ENCODE results near the gene LSM7.

Gene LSM7

GRCh38 chr19:2360833-2361232 is 32.4 kb upstream of the LSM7 start:
- H3K79me1 ChIP-seq (ENCODE audit: low read depth, low read length), result no peaks in the 10 kb centered on the region
- H2BK15ac ChIP-seq (ENCODE audit: low read length), result peak overlapping the region; percentile 65
- H2BK12ac ChIP-seq (ENCODE audit: low read length), result no peak overlapping the region
- no peak overlapping the region for H3K14ac ChIP-seq (ENCODE audit: low read length)
- no peak overlapping the region for H4K91ac ChIP-seq (ENCODE audit: low read depth, low read length, poor library complexity)
- H3K4me2 ChIP-seq (ENCODE audit: insufficient read depth, low read length, poor library complexity, severe bottlenecking), result no peak overlapping the region
- peak overlapping the region; percentile 44 for H3K18ac ChIP-seq (ENCODE audit: low read length)
- H3K27me3 ChIP-seq (ENCODE audit: control insufficient read depth in 3 of 3, insufficient read depth in 3 of 3, low read depth in 1 of 3, low read length in 3 of 3), result peaks cover 0 to 16% (median 3%) of the 10 kb centered on the region in 3 experiments
- peak overlapping the region; percentile 19 for H2BK5ac ChIP-seq (ENCODE audit: low read length)
- no peaks in the 10 kb centered on the region for H3K36me3 ChIP-seq (replicated peaks in 1 of 2; ENCODE audit: control insufficient read depth in 2 of 2, insufficient read depth in 2 of 2, low read length in 2 of 2)
- H3K4me3 ChIP-seq (ENCODE audit: low read length in 2 of 2), result no peak overlapping the region
- H4K8ac ChIP-seq (ENCODE audit: low read depth, low read length), result peak overlapping the region; percentile 94
- no peak overlapping the region for H3K27ac ChIP-seq (replicated peaks; ENCODE audit: low read length)
- no peak overlapping the region for H2BK120ac ChIP-seq (ENCODE audit: low read depth, low read length)
- H3K23ac ChIP-seq (ENCODE audit: low read depth, low read length, poor library complexity), result peak overlapping the region; percentile 83
- no peaks in the 10 kb centered on the region for H3K9me3 ChIP-seq (replicated peaks in 1 of 2; ENCODE audit: control insufficient read depth in 2 of 2, insufficient read depth in 1 of 2, low read depth in 1 of 2, low read length in 2 of 2)
- H3K4ac ChIP-seq (ENCODE audit: low read length), result no peak overlapping the region
- DNase-seq (ENCODE audit: low spot score), result no peak
- H2AK5ac ChIP-seq (ENCODE audit: low read depth, low read length), result peak overlapping the region; percentile 59
- H3K4me1 ChIP-seq (ENCODE audit: control insufficient read depth in 2 of 2, insufficient read depth in 1 of 2, low read depth in 1 of 2, low read length in 2 of 2), result peaks cover 0 to 2% of the 10 kb centered on the region in 2 donors
- H2AFZ ChIP-seq (ENCODE audit: low read length), result no peak overlapping the region
- no CpG with 5 or more reads among the region's 11 CpGs for WGBS, 2 donors (ENCODE audit: extremely low coverage in 2 of 2, insufficient read length in 2 of 2, insufficient replicate concordance in 1 of 2)
- H3K9ac ChIP-seq (ENCODE audit: low read depth, low read length, poor library complexity), result no peak overlapping the region

GRCh38 chr19:2359992-2360685 is 31.8 kb upstream of the LSM7 start, which contains the start of gene TMPRSS9:
TSS of gene TMPRSS9 (plus strand) at chr19:2360265. CDS start at chr19:2389786, 29,521 bp downstream.
- Histone ChIP-seq H2BK120ac (ENCODE audit: low read depth, low read length) (no peak within 1 kb of the TSS), H2BK5ac (ENCODE audit: low read length) (peak within 1 kb of the TSS; percentile 19), H3K4ac (ENCODE audit: low read length) (no peak within 1 kb of the TSS), H2BK15ac (ENCODE audit: low read length) (peak within 1 kb of the TSS; percentile 65), H3K36me3 (replicated peaks in 1 of 2; ENCODE audit: control insufficient read depth in 2 of 2, insufficient read depth in 2 of 2, low read length in 2 of 2) (no peaks in the 10 kb centered on the region), H3K4me2 (ENCODE audit: insufficient read depth, low read length, poor library complexity, severe bottlenecking) (peak within 1 kb of the TSS; percentile 14), H3K18ac (ENCODE audit: low read length) (peak within 1 kb of the TSS; percentile 86), H3K23ac (ENCODE audit: low read depth, low read length, poor library complexity) (peak within 1 kb of the TSS; percentile 83), H4K91ac (ENCODE audit: low read depth, low read length, poor library complexity) (no peak within 1 kb of the TSS), H2AFZ (ENCODE audit: low read length) (peak within 1 kb of the TSS; percentile 68), H3K27ac (replicated peaks; ENCODE audit: low read length) (no peak within 1 kb of the TSS), H3K27me3 (ENCODE audit: control insufficient read depth in 3 of 3, insufficient read depth in 3 of 3, low read depth in 1 of 3, low read length in 3 of 3) (peaks cover 0 to 16% (median 3%) of the 10 kb centered on the region in 3 experiments), H3K4me3 (ENCODE audit: low read length in 2 of 2) (peak within 1 kb of the TSS in 1 of 2 donors; percentile 49), H2BK12ac (ENCODE audit: low read length) (peak within 1 kb of the TSS; percentile 24), H3K14ac (ENCODE audit: low read length) (peak within 1 kb of the TSS; percentile 82), H3K9me3 (replicated peaks in 1 of 2; ENCODE audit: control insufficient read depth in 2 of 2, insufficient read depth in 1 of 2, low read depth in 1 of 2, low read length in 2 of 2) (no peaks in the 10 kb centered on the region), H3K9ac (ENCODE audit: low read depth, low read length, poor library complexity) (peak within 1 kb of the TSS; percentile 40), H3K79me1 (ENCODE audit: low read depth, low read length) (no peaks in the 10 kb centered on the region), H2AK5ac (ENCODE audit: low read depth, low read length) (peak within 1 kb of the TSS; percentile 59), H3K4me1 (ENCODE audit: control insufficient read depth in 2 of 2, insufficient read depth in 1 of 2, low read depth in 1 of 2, low read length in 2 of 2) (peaks cover 0 to 2% of the 10 kb centered on the region in 2 donors), H4K8ac (ENCODE audit: low read depth, low read length) (peak within 1 kb of the TSS; percentile 94)
- no peak for DNase-seq (ENCODE audit: low spot score)
- no CpG with 5 or more reads among the region's 44 CpGs for WGBS, 2 donors (ENCODE audit: extremely low coverage in 2 of 2, insufficient read length in 2 of 2, insufficient replicate concordance in 1 of 2)

DNA sequence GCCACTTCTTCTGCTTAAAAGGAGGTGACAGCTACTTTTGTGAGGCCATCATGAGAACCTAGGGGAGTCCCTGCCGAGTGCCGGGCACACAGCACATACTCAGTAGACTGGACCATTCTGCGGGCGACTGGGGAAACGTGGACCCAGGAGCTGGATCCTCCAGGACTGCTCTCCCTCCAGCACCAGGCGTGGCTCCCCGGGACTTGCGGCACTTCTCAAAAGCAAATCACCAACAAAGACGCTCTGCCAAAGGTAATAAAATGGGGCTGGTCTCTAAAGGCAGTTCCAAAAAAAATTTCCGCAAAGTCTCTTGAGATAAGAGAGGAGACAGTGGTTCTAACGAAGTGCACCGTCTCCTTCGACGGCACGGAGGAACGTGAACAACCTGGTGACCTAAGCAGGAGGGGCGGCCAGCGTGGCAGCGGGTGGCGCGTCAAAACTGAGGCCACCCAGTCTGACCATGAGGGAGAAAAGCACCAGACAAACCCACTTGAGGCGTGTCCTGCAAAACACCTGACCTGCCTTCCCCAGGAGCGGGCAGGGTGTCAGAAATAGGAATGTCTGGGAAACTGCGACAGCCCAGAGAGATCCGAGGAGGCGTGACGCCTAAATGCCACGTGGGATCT is 30.3 kb upstream of the LSM7 start:
- peaks cover 0 to 5% of the 10 kb centered on the region in 2 donors for H3K36me3 ChIP-seq (replicated peaks in 1 of 2; ENCODE audit: control insufficient read depth in 2 of 2, insufficient read depth in 2 of 2, low read length in 2 of 2)
- H3K79me1 ChIP-seq (ENCODE audit: low read depth, low read length), result no peaks in the 10 kb centered on the region
- H4K8ac ChIP-seq (ENCODE audit: low read depth, low read length), result no peak overlapping the region
- H2BK15ac ChIP-seq (ENCODE audit: low read length), result no peak overlapping the region
- peak overlapping the region; percentile 54 for H2AK5ac ChIP-seq (ENCODE audit: low read depth, low read length)
- no peak overlapping the region for H3K4me2 ChIP-seq (ENCODE audit: insufficient read depth, low read length, poor library complexity, severe bottlenecking)
- no peak overlapping the region for H3K4me3 ChIP-seq (ENCODE audit: low read length in 2 of 2)
- DNase-seq (ENCODE audit: low spot score), result no peak
- no peak overlapping the region for H2AFZ ChIP-seq (ENCODE audit: low read length)
- H3K18ac ChIP-seq (ENCODE audit: low read length), result peak overlapping the region; percentile 44
- no peak overlapping the region for H3K4ac ChIP-seq (ENCODE audit: low read length)
- H3K9ac ChIP-seq (ENCODE audit: low read depth, low read length, poor library complexity), result no peak overlapping the region
- H3K4me1 ChIP-seq (ENCODE audit: control insufficient read depth in 2 of 2, insufficient read depth in 1 of 2, low read depth in 1 of 2, low read length in 2 of 2), result peaks cover 0 to 2% of the 10 kb centered on the region in 2 donors
- no peaks in the 10 kb centered on the region for H3K9me3 ChIP-seq (replicated peaks in 1 of 2; ENCODE audit: control insufficient read depth in 2 of 2, insufficient read depth in 1 of 2, low read depth in 1 of 2, low read length in 2 of 2)
- H2BK12ac ChIP-seq (ENCODE audit: low read length), result no peak overlapping the region
- H3K27ac ChIP-seq (replicated peaks; ENCODE audit: low read length), result no peak overlapping the region
- WGBS, 2 donors (ENCODE audit: extremely low coverage in 2 of 2, insufficient read length in 2 of 2, insufficient replicate concordance in 1 of 2), result no CpG with 5 or more reads among the region's 28 CpGs
- H4K91ac ChIP-seq (ENCODE audit: low read depth, low read length, poor library complexity), result no peak overlapping the region
- H2BK120ac ChIP-seq (ENCODE audit: low read depth, low read length), result peak overlapping the region; percentile 88
- no peak overlapping the region for H3K23ac ChIP-seq (ENCODE audit: low read depth, low read length, poor library complexity)
- peaks cover 0 to 16% (median 3%) of the 10 kb centered on the region in 3 experiments for H3K27me3 ChIP-seq (ENCODE audit: control insufficient read depth in 3 of 3, insufficient read depth in 3 of 3, low read depth in 1 of 3, low read length in 3 of 3)
- no peak overlapping the region for H3K14ac ChIP-seq (ENCODE audit: low read length)
- H2BK5ac ChIP-seq (ENCODE audit: low read length), result no peak overlapping the region

Data from neuronal stem cell (in vitro differentiated cells).